Measurements from ENCODE around the gene BCL2L13.
"Not testable (repeated sequence)": the region's sequence is repeated elsewhere in the genome, so short reads cannot be mapped to it uniquely, and the experiment has no call there.

Gene BCL2L13

GRCh38 chr22:17761138-17761488 is 122.6 kb downstream of the BCL2L13 start:
- no peak for DNase-seq (ENCODE audit: low read depth in 2 of 2)

- not testable (repeated sequence) for DNase-seq (ENCODE audit: low read depth in 2 of 2)
These were observed 124.9 kb downstream of the BCL2L13 start for GRCh38 chr22:17763442-17763841.

GRCh38 chr22:17764036-17764435 is 125.5 kb downstream of the BCL2L13 start:
- no peak for DNase-seq (ENCODE audit: low read depth in 2 of 2)

GRCh38 chr22:17764852-17765251 is 126.3 kb downstream of the BCL2L13 start:
- not testable (repeated sequence) for DNase-seq (ENCODE audit: low read depth in 2 of 2)

- peak in 1 of 2 donors; percentile 45 for DNase-seq (ENCODE audit: low read depth in 2 of 2)
These were observed 128.9 kb downstream of the BCL2L13 start for GRCh38 chr22:17767233-17768065.

- DNase-seq (ENCODE audit: low read depth in 2 of 2), result no peak
These were observed 130.6 kb downstream of the BCL2L13 start for GRCh38 chr22:17769013-17769715.

GRCh38 chr22:17769716-17770082 is 131.1 kb downstream of the BCL2L13 start:
- no peak for DNase-seq (ENCODE audit: low read depth in 2 of 2)

- no peak for DNase-seq (ENCODE audit: low read depth in 2 of 2)
These were observed 131.9 kb downstream of the BCL2L13 start for GRCh38 chr22:17770180-17771077.

GRCh38 chr22:17772249-17772957 is 133.8 kb downstream of the BCL2L13 start:
- no peak for DNase-seq (ENCODE audit: low read depth in 2 of 2)

- DNase-seq (ENCODE audit: low read depth in 2 of 2), result no peak
These were observed 134.5 kb downstream of the BCL2L13 start for GRCh38 chr22:17772958-17773605.

- peak; percentile 66 to 72 for DNase-seq (ENCODE audit: low read depth in 2 of 2)
These were observed 135.1 kb downstream of the BCL2L13 start for GRCh38 chr22:17773606-17774205.

- DNase-seq (ENCODE audit: low read depth in 2 of 2), result no peak
These were observed 135.8 kb downstream of the BCL2L13 start, which contains the start of gene BID for GRCh38 chr22:17774206-17774925. BID (minus strand) TSS chr22:17774469; CDS start chr22:17750116, 24,353 bp downstream.

GRCh38 chr22:17774926-17775685 is 136.5 kb downstream of the BCL2L13 start:
- DNase-seq (ENCODE audit: low read depth in 2 of 2), result no peak

- no peak for DNase-seq (ENCODE audit: low read depth in 2 of 2)
These were observed 137.4 kb downstream of the BCL2L13 start for GRCh38 chr22:17775781-17776465.

- DNase-seq (ENCODE audit: low read depth in 2 of 2), result peak; percentile 48 to 57
These were observed 138.6 kb downstream of the BCL2L13 start for GRCh38 chr22:17777005-17777716.

- DNase-seq (ENCODE audit: low read depth in 2 of 2), result no peak
These were observed 139.1 kb downstream of the BCL2L13 start for GRCh38 chr22:17777717-17778044.

- DNase-seq (ENCODE audit: low read depth in 2 of 2), result no peak
These were observed 139.9 kb downstream of the BCL2L13 start for GRCh38 chr22:17778412-17778976.
